Naive thymus-derived CD4-positive, alpha-beta T cell (primary cell): Measurements from ENCODE around the gene HIRIP3. TPM values are rescaled to one million over a fixed set of nuclear protein-coding genes. Genes with fewer than 3 reads are reported as not detected.
A peak's percentile ranks its signal among the peaks of the same experiment; 100 is the strongest.
"Not testable (repeated sequence)": the region's sequence is repeated elsewhere in the genome, so short reads cannot be mapped to it uniquely, and the experiment has no call there.

Experiments
- ATAC-seq: fragments of 150-1000 bp; cut with Tn5 transposase; 2 replicates; pipeline ENCODE4 v1.10.0; 2021; ENCODE audit warnings: mild to moderate bottlenecking, moderate library complexity
- CTCF ChIA-PET: fragments of 350-600 bp; sonication (Branson Sonifier 250); formaldehyde crosslinking; loops from one replicate; lab custom pipeline; 2021; ENCODE audit warnings: antibody characterized with exemption; lab: Charles Lee
- POLR2A ChIA-PET: fragments of 350-600 bp; sonication (Branson Sonifier 250); formaldehyde crosslinking; loops from one replicate; lab custom pipeline; 2021; ENCODE audit warnings: antibody characterized with exemption, inconsistent platforms; lab: Charles Lee
- DNase-seq, 9 donors: peaks; one replicate each; pipeline versions ENCODE4 v3.0.0 to v3.0.0-alpha.2; 2020 to 2022; ENCODE audit warnings: mixed read lengths in 1 of 9
- H3K27ac ChIP-seq: one replicate; pipeline ENCODE4 v1.7.0; 2013; ENCODE audit warnings: mild to moderate bottlenecking, low read depth, low read length, moderate library complexity
- H3K27me3 ChIP-seq, 2 donors: one replicate each; pipeline ENCODE4 v1.7.0; 2013; ENCODE audit warnings: low read length in 2 of 2, mild to moderate bottlenecking in 2 of 2, moderate library complexity in 2 of 2; ENCODE audit not compliant: control insufficient read depth in 2 of 2, insufficient read depth in 2 of 2
- H3K36me3 ChIP-seq, 3 experiments: 1 replicate in 2 of 3; 2 replicates in 1 of 3; pipeline ENCODE4 v1.7.0; 2013; ENCODE audit warnings: low read length in 3 of 3, mild to moderate bottlenecking in 3 of 3, moderate library complexity in 1 of 3; ENCODE audit not compliant: insufficient read depth in 3 of 3, control insufficient read depth in 2 of 3
- H3K4me1 ChIP-seq, 2 donors: one replicate each; pipeline ENCODE4 v1.7.0; 2013; ENCODE audit warnings: low read length in 2 of 2, mild to moderate bottlenecking in 2 of 2, moderate library complexity in 1 of 2; ENCODE audit not compliant: control insufficient read depth in 2 of 2, insufficient read depth in 2 of 2
- H3K4me3 ChIP-seq: 2 replicates; pipeline ENCODE4 v1.7.0; 2013; ENCODE audit warnings: mild to moderate bottlenecking, low read length
- H3K9me3 ChIP-seq, 3 experiments: 1 replicate in 2 of 3; 2 replicates in 1 of 3; pipeline ENCODE4 v1.7.0; 2013; ENCODE audit warnings: low read length in 3 of 3; ENCODE audit not compliant: control insufficient read depth in 2 of 3
- H3K27ac Mint-ChIP-seq, 9 donors: one replicate each; pipeline ENCODE4 v1.8.0; 2020 to 2022; ENCODE audit warnings: mixed read lengths in 9 of 9, mild to moderate bottlenecking in 8 of 9, moderate library complexity in 5 of 9, inconsistent platforms in 2 of 9
- H3K27me3 Mint-ChIP-seq, 5 donors: one replicate each; pipeline ENCODE4 v1.8.0; 2021 to 2022; ENCODE audit warnings: mixed read lengths in 5 of 5, mild to moderate bottlenecking in 1 of 5
- H3K36me3 Mint-ChIP-seq, 5 donors: one replicate each; pipeline ENCODE4 v1.8.0; 2020 to 2022; ENCODE audit warnings: mixed read lengths in 5 of 5, mild to moderate bottlenecking in 3 of 5, inconsistent platforms in 1 of 5
- H3K4me1 Mint-ChIP-seq, 7 donors: one replicate each; pipeline ENCODE4 v1.8.0; 2020 to 2022; ENCODE audit warnings: mixed read lengths in 7 of 7, mild to moderate bottlenecking in 3 of 7, inconsistent platforms in 1 of 7
- H3K4me3 Mint-ChIP-seq, 10 donors: one replicate each; pipeline ENCODE4 v1.8.0; 2020 to 2022; ENCODE audit warnings: mild to moderate bottlenecking in 10 of 10, mixed read lengths in 10 of 10, moderate library complexity in 6 of 10, inconsistent platforms in 2 of 10
- H3K9me3 Mint-ChIP-seq, 11 donors: one replicate each; pipeline ENCODE4 v1.8.0; 2020 to 2022; ENCODE audit warnings: mixed read lengths in 11 of 11, mild to moderate bottlenecking in 4 of 11, inconsistent platforms in 1 of 11, moderate library complexity in 1 of 11
- intact Hi-C, 2 donors: fragments of 100-400 bp; cut with micrococcal nuclease; formaldehyde crosslinking; loops; one replicate each; pipeline ENCODE4 v1.15.1; 2023
- polyA plus RNA-seq, 2 donors: library from polyadenylated mRNA; unstranded; fragments of 300-500 nt; fragmentation: Illumina TruSeq; gene quantifications; one replicate each; pipeline ENCODE4 v1.2.3, GENCODE V29; 2021
- total RNA-seq, 6 experiments: library from RNA in 5 of 6; stranded (reverse) in 5 of 6; gene quantifications; 1 replicate in 5 of 6; 2 replicates in 1 of 6; pipeline ENCODE4 v1.2.3 and lab custom pipeline; 2021 to 2026

The HIRIP3 gene
- total and polyA plus RNA-seq, 7 experiments from 2014 or later = 14.4 to 37.6 (median 21.5) TPM

DNA sequence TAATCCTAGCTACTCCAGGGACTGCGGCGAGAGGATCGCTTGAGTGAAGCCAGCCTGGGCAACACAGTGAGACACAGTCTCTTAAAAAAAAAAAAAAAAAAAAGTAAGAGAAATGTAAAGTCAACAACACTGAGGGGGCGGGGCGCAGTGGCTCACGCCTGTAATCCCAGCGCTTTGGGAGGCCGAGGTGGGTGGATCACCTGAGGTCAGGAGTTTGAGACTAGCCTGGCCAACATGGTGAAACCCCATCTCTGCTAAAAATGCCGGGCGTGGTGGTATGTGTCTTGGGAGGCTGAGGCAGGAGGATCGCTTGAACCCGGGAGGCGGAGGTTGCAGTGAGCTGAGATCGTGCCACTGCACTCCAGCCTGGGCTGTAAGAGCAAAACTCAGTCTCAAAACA lies 17.2 kb upstream of the HIRIP3 start:
- peaks cover 0 to 48% (median 6%) of the 10 kb centered on the region in 5 donors for H3K27me3 Mint-ChIP-seq
- POLR2A ChIA-PET, intact Hi-C loops, ATAC-seq, H3K36me3 ChIP-seq, H3K27me3 ChIP-seq, H3K27ac Mint-ChIP-seq, H3K9me3 ChIP-seq, H3K4me1 ChIP-seq, DNase-seq, H3K36me3 Mint-ChIP-seq, H3K4me3 ChIP-seq, H3K9me3 Mint-ChIP-seq, H3K27ac ChIP-seq: not testable (repeated sequence)
- CTCF ChIA-PET = interaction anchor here (0.6 to 0.7 kb wide), 3 partner anchors 31 to 390 kb away, joined by 3 to 4 read pairs (median 4); no protein-coding TSS in a partner anchor
- peak overlapping the region in 5 of 10 donors; percentile 32 to 87 (median 74) for H3K4me3 Mint-ChIP-seq
- peaks cover 4 to 11% (median 5%) of the 10 kb centered on the region in 7 donors for H3K4me1 Mint-ChIP-seq

- H3K4me1 Mint-ChIP-seq = peaks cover 4 to 11% (median 5%) of the 10 kb centered on the region in 7 donors
- no peaks in the 10 kb centered on the region for H3K9me3 Mint-ChIP-seq
- no peak for ATAC-seq
- peak overlapping the region in 3 of 9 donors; percentile 9 to 84 (median 16) for H3K27ac Mint-ChIP-seq
- Histone ChIP-seq H3K27me3 (peaks cover 0 to 8% of the 10 kb centered on the region in 2 donors), H3K4me3 (peak overlapping the region; percentile 30), H3K9me3 (no peaks in the 10 kb centered on the region), H3K27ac (no peak overlapping the region), H3K36me3 (no peaks in the 10 kb centered on the region), H3K4me1 (peaks cover 8 to 10% of the 10 kb centered on the region in 2 donors)
- POLR2A ChIA-PET = no interaction called here
- CTCF ChIA-PET = interaction anchor here (0.7 kb wide), 1 partner anchor 185 kb away, joined by 4 read pairs; no protein-coding TSS in a partner anchor
- intact Hi-C loops = no loop called here
- peaks cover 0 to 45% (median 6%) of the 10 kb centered on the region in 5 donors for H3K27me3 Mint-ChIP-seq
- no peak for DNase-seq
- H3K36me3 Mint-ChIP-seq = no peaks in the 10 kb centered on the region
- peak overlapping the region; percentile 74 to 90 (median 80) for H3K4me3 Mint-ChIP-seq
Observed at GRCh38 chr16:30011714-30012504, 16.5 kb upstream of the HIRIP3 start.

DNA sequence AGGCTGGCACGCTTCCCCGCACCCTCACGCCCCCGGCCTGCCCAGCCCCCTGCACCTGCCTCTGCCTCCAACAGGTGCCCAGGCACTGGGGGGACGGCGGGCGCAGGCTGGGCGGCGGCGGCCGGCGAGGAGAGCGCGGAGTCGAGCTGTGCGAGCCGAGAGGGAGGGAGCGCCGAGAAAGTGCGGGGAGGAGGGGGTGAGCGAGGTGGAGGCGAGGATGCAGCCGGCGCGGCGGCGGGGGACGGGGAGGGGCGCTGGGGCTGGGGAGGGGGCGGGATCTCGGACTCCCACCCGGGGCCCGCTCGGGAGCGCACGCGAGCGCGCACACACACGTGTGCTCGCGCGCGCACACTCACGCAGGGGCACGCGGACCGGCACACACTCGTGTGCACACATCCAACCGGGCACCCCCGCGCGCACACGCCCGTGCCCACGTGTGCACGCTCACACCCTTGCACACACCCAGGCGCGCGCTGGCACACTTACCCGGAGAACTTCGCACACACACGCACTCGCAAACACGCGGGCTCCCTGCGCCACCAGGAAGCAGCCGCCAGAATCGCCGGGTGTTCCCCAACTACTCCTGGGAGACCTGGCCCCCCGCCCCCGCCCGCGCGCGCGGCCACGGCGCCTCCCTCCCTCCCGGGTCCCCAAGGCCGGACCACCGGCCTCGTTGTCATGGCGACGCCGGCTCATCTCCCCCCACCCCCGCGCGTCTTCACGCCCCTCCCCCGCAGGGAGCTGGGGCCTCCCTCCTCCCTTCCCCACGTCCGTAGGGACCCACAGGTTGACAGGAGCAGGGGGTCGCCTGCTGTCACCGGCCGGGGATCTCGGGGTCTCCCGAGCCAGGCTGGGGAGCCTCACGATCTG lies 15.7 kb upstream of the HIRIP3 start, which contains the start of gene DOC2A:
Gene DOC2A (minus strand): TSS at position 184 of the 870 bp plus-strand sequence. CDS start 805 bp downstream, outside the sequence.
- ATAC-seq (peak; percentile 71), DNase-seq (peak in 5 of 9 donors; percentile 23 to 39 (median 36))
- Histone ChIP-seq H3K4me1 (peaks cover 8 to 10% of the 10 kb centered on the region in 2 donors), H3K9me3 (no peaks in the 10 kb centered on the region), H3K4me3 (peak within 1 kb of the TSS; percentile 33), H3K36me3 (no peaks in the 10 kb centered on the region), H3K27ac (no peak within 1 kb of the TSS), H3K27me3 (peaks cover 0 to 8% of the 10 kb centered on the region in 2 donors)
- POLR2A ChIA-PET = interaction anchor here (0.6 kb wide), 1 partner anchor 143 kb away, joined by 3 read pairs; no protein-coding TSS in a partner anchor
- Mint-ChIP-seq H3K4me1 (peaks cover 4 to 11% (median 5%) of the 10 kb centered on the region in 7 donors), H3K36me3 (no peaks in the 10 kb centered on the region), H3K9me3 (no peaks in the 10 kb centered on the region), H3K27me3 (peaks cover 0 to 41% (median 6%) of the 10 kb centered on the region in 5 donors), H3K27ac (peak within 1 kb of the TSS in 4 of 9 donors; percentile 16 to 51 (median 32)), H3K4me3 (peak within 1 kb of the TSS; percentile 74 to 90 (median 82))
- intact Hi-C loops = no loop called here
- CTCF ChIA-PET = interaction anchor here (0.6 kb wide), 1 partner anchor 182 kb away, joined by 6 read pairs; no protein-coding TSS in a partner anchor

- peak overlapping the region; percentile 33 for H3K4me3 ChIP-seq
- no peaks in the 10 kb centered on the region for H3K9me3 Mint-ChIP-seq
- H3K27ac Mint-ChIP-seq = peak overlapping the region in 4 of 9 donors; percentile 16 to 51 (median 32)
- peak overlapping the region; percentile 59 to 87 (median 74) for H3K4me3 Mint-ChIP-seq
- H3K4me1 ChIP-seq = peaks cover 8 to 10% of the 10 kb centered on the region in 2 donors
- ChIA-PET CTCF (interaction anchor here (0.7 kb wide), 1 partner anchor 305 kb away, joined by 5 read pairs; no protein-coding TSS in a partner anchor), POLR2A (no interaction called here)
- no peak overlapping the region for H3K27ac ChIP-seq
- DNase-seq (no peak), ATAC-seq (peak; percentile 3)
- no peaks in the 10 kb centered on the region for H3K36me3 ChIP-seq
- H3K9me3 ChIP-seq = no peaks in the 10 kb centered on the region
- intact Hi-C loops = no loop called here
- peaks cover 4 to 11% (median 5%) of the 10 kb centered on the region in 7 donors for H3K4me1 Mint-ChIP-seq
- peaks cover 0 to 8% of the 10 kb centered on the region in 2 donors for H3K27me3 ChIP-seq
- no peaks in the 10 kb centered on the region for H3K36me3 Mint-ChIP-seq
- peaks cover 0 to 39% (median 6%) of the 10 kb centered on the region in 5 donors for H3K27me3 Mint-ChIP-seq
Observed at GRCh38 chr16:30009990-30010843, 14.8 kb upstream of the HIRIP3 start.

GRCh38 chr16:30009085-30009862 lies 13.9 kb upstream of the HIRIP3 start:
- Histone ChIP-seq H3K36me3 (no peaks in the 10 kb centered on the region), H3K9me3 (no peaks in the 10 kb centered on the region), H3K4me1 (peaks cover 8 to 10% of the 10 kb centered on the region in 2 donors), H3K27me3 (peaks cover 0 to 8% of the 10 kb centered on the region in 2 donors), H3K4me3 (no peak overlapping the region), H3K27ac (no peak overlapping the region)
- DNase-seq (no peak), ATAC-seq (no peak)
- CTCF ChIA-PET = interaction anchor here (0.7 kb wide), 1 partner anchor 304 kb away, joined by 5 read pairs; no protein-coding TSS in a partner anchor
- H3K4me1 Mint-ChIP-seq = peaks cover 4 to 11% (median 5%) of the 10 kb centered on the region in 7 donors
- POLR2A ChIA-PET = no interaction called here
- no peaks in the 10 kb centered on the region for H3K36me3 Mint-ChIP-seq
- peak overlapping the region in 8 of 10 donors; percentile 21 to 87 (median 50) for H3K4me3 Mint-ChIP-seq
- no peaks in the 10 kb centered on the region for H3K9me3 Mint-ChIP-seq
- intact Hi-C loops = no loop called here
- H3K27ac Mint-ChIP-seq = peak overlapping the region in 1 of 9 donors; percentile 19
- H3K27me3 Mint-ChIP-seq = peaks cover 0 to 39% (median 6%) of the 10 kb centered on the region in 5 donors
